HFF-Myc (cell line): ENCODE measurements around the gene RBM43.
"Not testable (repeated sequence)": the region's sequence is repeated elsewhere in the genome, so short reads cannot be mapped to it uniquely, and the experiment has no call there.

ENCODE experiments used
- DNase-seq: peaks from one replicate; pipeline ENCODE4 v3.0.0-alpha.2; 2011; ENCODE audit warnings: low read depth; ENCODE audit errors: extremely low read depth
- H3K4me3 ChIP-seq: replicated peaks from 2 replicates; pipeline ENCODE4 v1.5.1; 2011; ENCODE audit warnings: low read depth, mild to moderate bottlenecking, control low read depth, low read length
- CTCF ChIP-seq: IDR thresholded peaks from 2 replicates; pipeline ENCODE4 v1.5.1; 2012; ENCODE audit warnings: mild to moderate bottlenecking, low read depth, low read length, control low read depth; ENCODE audit errors: missing control alignments

RBM43 gene

GRCh38 chr2:151297882-151298281, 36.2 kb upstream of the RBM43 start:
- DNase-seq = no peak
- H3K4me3 ChIP-seq = no peak overlapping the region
- TF ChIP-seq CTCF = no peak

GRCh38 chr2:151295926-151296325, 34.3 kb upstream of the RBM43 start:
- DNase-seq, H3K4me3 ChIP-seq: not testable (repeated sequence)

- TF ChIP-seq CTCF = no peak
- no peak overlapping the region for H3K4me3 ChIP-seq
- no peak for DNase-seq
Measured at GRCh38 chr2:151292546-151292945, 30.9 kb upstream of the RBM43 start.

GRCh38 chr2:151292141-151292540, 30.5 kb upstream of the RBM43 start:
- H3K4me3 ChIP-seq = no peak overlapping the region
- no peak for TF ChIP-seq CTCF
- DNase-seq = no peak

GRCh38 chr2:151291224-151291623, 29.6 kb upstream of the RBM43 start:
- no peak overlapping the region for H3K4me3 ChIP-seq
- DNase-seq = no peak
- TF ChIP-seq CTCF = no peak

GRCh38 chr2:151289972-151290866, 28.6 kb upstream of the RBM43 start:
- H3K4me3 ChIP-seq = peak overlapping the region; percentile 58
- no peak for DNase-seq
- no peak for TF ChIP-seq CTCF

- H3K4me3 ChIP-seq = no peak overlapping the region
- no peak for TF ChIP-seq CTCF
- no peak for DNase-seq
Measured at GRCh38 chr2:151287513-151288250, 26.0 kb upstream of the RBM43 start.
